HG03045 (cell line): ENCODE results near the gene COPB2.
"Not testable (repeated sequence)": the region's sequence is repeated elsewhere in the genome, so short reads cannot be mapped to it uniquely, and the experiment has no call there.

Source experiments
- ATAC-seq: cut with Tn5 transposase; IDR thresholded peaks from one replicate; pipeline ENCODE4 v1.9.1; 2021; ENCODE audit warnings: mild to moderate bottlenecking, moderate library complexity; ENCODE audit not compliant: unreplicated experiment

The COPB2 gene

GRCh38 chr3:139389552-139390368, at the start of gene COPB2:
TSS of gene COPB2 (minus strand) at chr3:139389647. CDS start at chr3:139389550, 97 bp downstream.
- peak; percentile 99 for ATAC-seq

GRCh38 chr3:139434764-139435307, 45.4 kb upstream of the COPB2 start:
- no peak for ATAC-seq

- no peak for ATAC-seq
Measured at GRCh38 chr3:139434228-139434627, 44.8 kb upstream of the COPB2 start.

GRCh38 chr3:139433089-139433488, 43.6 kb upstream of the COPB2 start:
- ATAC-seq: no peak

GRCh38 chr3:139430493-139430892, 41.0 kb upstream of the COPB2 start:
- ATAC-seq: no peak

- ATAC-seq: no peak
Measured at GRCh38 chr3:139427283-139428060, 38.0 kb upstream of the COPB2 start.

GRCh38 chr3:139425745-139426400, 36.4 kb upstream of the COPB2 start:
- no peak for ATAC-seq

GRCh38 chr3:139423232-139423631, 33.8 kb upstream of the COPB2 start:
- no peak for ATAC-seq

- no peak for ATAC-seq
Measured at GRCh38 chr3:139421460-139421859, 32.0 kb upstream of the COPB2 start.

GRCh38 chr3:139421040-139421439, 31.6 kb upstream of the COPB2 start:
- ATAC-seq: no peak

GRCh38 chr3:139418144-139418543, 28.7 kb upstream of the COPB2 start:
- ATAC-seq: no peak

GRCh38 chr3:139416275-139416674, 26.8 kb upstream of the COPB2 start:
- no peak for ATAC-seq

- no peak for ATAC-seq
Measured at GRCh38 chr3:139414608-139415224, 25.3 kb upstream of the COPB2 start.

GRCh38 chr3:139412891-139413290, 23.4 kb upstream of the COPB2 start:
- ATAC-seq: not testable (repeated sequence)

- not testable (repeated sequence) for ATAC-seq
Measured at GRCh38 chr3:139401155-139401554, 11.7 kb upstream of the COPB2 start.

GRCh38 chr3:139396707-139397106, 7.3 kb upstream of the COPB2 start:
- ATAC-seq: no peak

GRCh38 chr3:139394116-139394515, 4.7 kb upstream of the COPB2 start:
- ATAC-seq: no peak

GRCh38 chr3:139388821-139389551, 461 bp downstream of the COPB2 start:
- ATAC-seq: no peak

- ATAC-seq: no peak
Measured at GRCh38 chr3:139388077-139388476, 1.4 kb downstream of the COPB2 start.

- ATAC-seq: not testable (repeated sequence)
Measured at GRCh38 chr3:139382291-139382690, 7.2 kb downstream of the COPB2 start.
